Measurements from ENCODE around the gene CD47.

Gene CD47

GRCh38 chr3:108051005-108051404, 39.8 kb downstream of the CD47 start:
- DNase-seq (ENCODE audit: low spot score): no peak

GRCh38 chr3:108047987-108048386, 42.8 kb downstream of the CD47 start:
- no peak for DNase-seq (ENCODE audit: low spot score)

- no peak for DNase-seq (ENCODE audit: low spot score)
Observed at GRCh38 chr3:108046247-108046646, 44.6 kb downstream of the CD47 start.

GRCh38 chr3:108044699-108045098, 46.1 kb downstream of the CD47 start:
- no peak for DNase-seq (ENCODE audit: low spot score)

GRCh38 chr3:108042300-108042699, 48.5 kb downstream of the CD47 start:
- DNase-seq (ENCODE audit: low spot score): no peak

- no peak for DNase-seq (ENCODE audit: low spot score)
Observed at GRCh38 chr3:108041253-108041652, 49.6 kb downstream of the CD47 start.

- no peak for DNase-seq (ENCODE audit: low spot score)
Observed at GRCh38 chr3:108037770-108038169, 53.1 kb downstream of the CD47 start.

GRCh38 chr3:108036984-108037741, 53.7 kb downstream of the CD47 start:
- DNase-seq (ENCODE audit: low spot score): no peak

- no peak for DNase-seq (ENCODE audit: low spot score)
Observed at GRCh38 chr3:108036401-108036800, 54.4 kb downstream of the CD47 start.

- no peak for DNase-seq (ENCODE audit: low spot score)
Observed at GRCh38 chr3:108035751-108036150, 55.1 kb downstream of the CD47 start.

GRCh38 chr3:108031895-108032294, 58.9 kb downstream of the CD47 start:
- no peak for DNase-seq (ENCODE audit: low spot score)

- no peak for DNase-seq (ENCODE audit: low spot score)
Observed at GRCh38 chr3:108030960-108031359, 59.9 kb downstream of the CD47 start.

- DNase-seq (ENCODE audit: low spot score): no peak
Observed at GRCh38 chr3:108029466-108029865, 61.4 kb downstream of the CD47 start.

- no peak for DNase-seq (ENCODE audit: low spot score)
Observed at GRCh38 chr3:108028896-108029295, 61.9 kb downstream of the CD47 start.

- no peak for DNase-seq (ENCODE audit: low spot score)
Observed at GRCh38 chr3:108025177-108025576, 65.7 kb downstream of the CD47 start.

- no peak for DNase-seq (ENCODE audit: low spot score)
Observed at GRCh38 chr3:108024146-108024850, 66.5 kb downstream of the CD47 start.

GRCh38 chr3:108022256-108023150, 68.3 kb downstream of the CD47 start:
- no peak for DNase-seq (ENCODE audit: low spot score)

- no peak for DNase-seq (ENCODE audit: low spot score)
Observed at GRCh38 chr3:108021533-108021932, 69.3 kb downstream of the CD47 start.

- DNase-seq (ENCODE audit: low spot score): no peak
Observed at GRCh38 chr3:108021131-108021530, 69.7 kb downstream of the CD47 start.

- DNase-seq (ENCODE audit: low spot score): no peak
Observed at GRCh38 chr3:108018552-108018951, 72.3 kb downstream of the CD47 start.

GRCh38 chr3:108017587-108017986, 73.2 kb downstream of the CD47 start:
- DNase-seq (ENCODE audit: low spot score): no peak

GRCh38 chr3:108014943-108015342, 75.9 kb downstream of the CD47 start:
- DNase-seq (ENCODE audit: low spot score): no peak

Measured in hematopoietic multipotent progenitor cell treated with erythropoietin and hydrocortisone succinate and interleukin-3 and kit ligand, for 15 days (in vitro differentiated cells).